ENCODE measurements around the gene GALNTL6.

Gene GALNTL6

DNA sequence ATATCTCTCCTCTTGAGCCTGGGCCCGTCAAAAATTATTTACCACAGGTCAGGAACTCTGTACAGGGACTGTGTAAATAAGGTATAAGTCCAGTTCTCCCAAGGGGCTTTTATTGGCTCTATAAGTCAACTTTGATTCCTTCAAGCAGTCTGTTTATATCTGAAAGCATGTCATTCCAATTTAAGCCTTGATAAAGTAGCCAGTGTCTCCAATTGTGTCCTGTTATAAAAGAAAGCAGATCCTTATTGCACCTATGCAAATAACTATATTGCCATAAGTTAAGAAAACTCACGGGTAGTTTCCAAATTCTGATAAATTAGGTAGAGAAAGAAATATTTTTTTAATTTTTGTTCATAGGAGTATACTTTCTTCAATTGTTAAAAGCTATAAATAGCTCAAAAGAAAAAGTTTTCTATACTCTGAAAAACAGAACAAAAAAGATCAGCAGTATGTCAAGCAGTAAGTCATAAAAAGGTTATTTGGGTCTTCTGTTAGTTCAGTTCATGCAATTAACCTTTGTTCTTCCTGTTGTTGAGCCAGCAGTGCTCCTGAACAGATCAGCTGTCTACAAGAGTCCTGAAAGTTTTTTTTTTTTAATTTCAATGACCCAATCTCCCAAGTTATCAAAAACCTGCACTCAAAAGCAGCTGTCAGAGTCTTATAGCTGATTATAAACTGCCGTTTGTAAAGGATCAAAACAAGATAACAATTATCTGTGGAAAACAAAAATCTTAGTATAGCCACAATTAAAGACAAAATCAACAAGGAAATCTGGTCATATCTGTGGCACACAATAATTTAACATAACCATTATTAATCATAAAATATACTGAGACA is 1177.0 kb downstream of the GALNTL6 start:
- in situ Hi-C loops (cut with MboI; ENCODE audit: low sequenced_read_pairs, unreplicated experiment), result no loop called here
- DNase-seq (ENCODE audit: low spot score), result no peak
- TF ChIP-seq, protein P1, sequence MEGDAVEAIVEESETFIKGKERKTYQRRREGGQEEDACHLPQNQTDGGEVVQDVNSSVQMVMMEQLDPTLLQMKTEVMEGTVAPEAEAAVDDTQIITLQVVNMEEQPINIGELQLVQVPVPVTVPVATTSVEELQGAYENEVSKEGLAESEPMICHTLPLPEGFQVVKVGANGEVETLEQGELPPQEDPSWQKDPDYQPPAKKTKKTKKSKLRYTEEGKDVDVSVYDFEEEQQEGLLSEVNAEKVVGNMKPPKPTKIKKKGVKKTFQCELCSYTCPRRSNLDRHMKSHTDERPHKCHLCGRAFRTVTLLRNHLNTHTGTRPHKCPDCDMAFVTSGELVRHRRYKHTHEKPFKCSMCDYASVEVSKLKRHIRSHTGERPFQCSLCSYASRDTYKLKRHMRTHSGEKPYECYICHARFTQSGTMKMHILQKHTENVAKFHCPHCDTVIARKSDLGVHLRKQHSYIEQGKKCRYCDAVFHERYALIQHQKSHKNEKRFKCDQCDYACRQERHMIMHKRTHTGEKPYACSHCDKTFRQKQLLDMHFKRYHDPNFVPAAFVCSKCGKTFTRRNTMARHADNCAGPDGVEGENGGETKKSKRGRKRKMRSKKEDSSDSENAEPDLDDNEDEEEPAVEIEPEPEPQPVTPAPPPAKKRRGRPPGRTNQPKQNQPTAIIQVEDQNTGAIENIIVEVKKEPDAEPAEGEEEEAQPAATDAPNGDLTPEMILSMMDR (IDR thresholded peaks at IDR 0.05; ENCODE audit: borderline replicate concordance, control extremely low read depth, extremely low read depth, insufficient read depth, missing control alignments), result no peak

DNA sequence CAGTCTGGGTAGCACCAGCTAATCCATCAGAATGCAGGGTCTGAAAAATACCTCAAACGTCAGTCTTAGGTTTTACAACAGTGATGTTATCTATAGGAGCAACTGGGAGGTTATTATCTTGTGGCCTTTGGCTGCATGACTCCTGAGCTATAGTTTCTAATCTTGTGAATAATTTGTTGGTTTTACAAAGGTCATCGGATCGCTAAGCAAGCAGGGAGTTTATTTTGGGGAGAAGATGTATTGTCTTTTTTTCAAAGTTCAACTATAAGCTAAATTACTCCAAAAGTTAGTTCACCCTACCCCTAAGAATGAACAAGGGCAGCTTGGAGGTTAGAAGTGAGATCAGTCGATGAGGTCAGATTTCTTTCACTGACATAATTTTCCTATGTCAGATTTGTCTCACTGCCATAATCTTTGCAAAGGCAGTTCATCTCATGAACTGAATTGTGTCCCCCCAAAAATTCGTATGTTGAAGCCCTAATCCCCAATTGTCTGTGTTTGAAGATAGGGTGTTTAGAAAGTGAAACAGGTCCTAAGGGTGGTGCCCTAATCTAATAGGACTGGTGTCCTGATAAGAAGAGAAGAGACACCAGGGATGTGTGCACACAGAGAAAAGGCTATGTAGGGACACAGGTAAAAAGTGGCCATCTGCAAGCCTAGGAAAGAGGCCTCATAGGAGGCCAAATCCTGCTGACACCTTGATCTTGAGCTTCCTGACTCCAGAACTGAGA is 1179.6 kb downstream of the GALNTL6 start:
- in situ Hi-C loops (cut with MboI; ENCODE audit: low sequenced_read_pairs, unreplicated experiment), result no loop called here
- DNase-seq (ENCODE audit: low spot score), result no peak

DNA sequence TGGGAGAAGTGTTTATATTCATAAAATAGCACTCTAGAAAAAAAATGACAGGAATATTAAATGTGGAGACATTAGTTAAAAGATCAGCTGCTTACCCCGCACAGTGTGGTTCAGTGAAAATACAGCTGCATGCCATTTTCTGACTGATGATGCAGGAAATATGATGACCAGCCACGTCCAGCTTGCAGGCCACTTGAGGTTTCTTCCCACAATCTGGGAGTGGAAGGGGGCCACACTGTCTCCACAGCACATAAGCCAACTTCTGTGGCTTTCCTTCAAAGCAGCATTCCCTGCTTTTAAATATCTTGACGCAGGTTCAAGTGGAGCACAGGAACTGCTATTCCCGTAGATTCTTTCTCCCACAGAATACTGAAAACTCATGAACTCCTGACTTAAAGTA is 1182.0 kb downstream of the GALNTL6 start:
- TF ChIP-seq, protein P1 (IDR thresholded peaks at IDR 0.05; ENCODE audit: borderline replicate concordance, control extremely low read depth, extremely low read depth, insufficient read depth, missing control alignments), result no peak
- in situ Hi-C loops (cut with MboI; ENCODE audit: low sequenced_read_pairs, unreplicated experiment), result no loop called here
- DNase-seq (ENCODE audit: low spot score), result no peak

More for the DNA sequence above, 1179.6 kb downstream of the GALNTL6 start:
- TF ChIP-seq, protein P1 (IDR thresholded peaks at IDR 0.05; ENCODE audit: borderline replicate concordance, control extremely low read depth, extremely low read depth, insufficient read depth, missing control alignments), result no peak

DNA sequence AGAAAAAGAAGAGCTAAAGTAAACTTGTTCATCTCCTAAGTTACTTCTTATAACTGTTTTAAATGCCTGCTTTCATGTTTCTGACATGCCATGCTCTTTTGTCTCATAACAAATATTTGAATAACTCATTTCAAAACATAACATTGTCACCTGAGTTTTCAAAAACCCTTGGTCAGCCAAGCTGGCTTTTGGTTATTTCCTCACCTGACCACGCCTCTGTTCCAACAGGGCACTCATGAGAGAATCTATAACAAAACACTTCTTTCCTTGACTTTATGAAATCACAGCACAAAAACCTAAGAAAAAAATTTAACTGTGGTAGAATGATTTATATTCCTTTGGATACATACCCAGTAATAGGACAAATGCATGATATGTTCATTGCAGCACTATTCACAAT is 1182.5 kb downstream of the GALNTL6 start:
- DNase-seq (ENCODE audit: low spot score), result no peak
- TF ChIP-seq, protein P1 (IDR thresholded peaks at IDR 0.05; ENCODE audit: borderline replicate concordance, control extremely low read depth, extremely low read depth, insufficient read depth, missing control alignments), result no peak
- in situ Hi-C loops (cut with MboI; ENCODE audit: low sequenced_read_pairs, unreplicated experiment), result no loop called here

DNA sequence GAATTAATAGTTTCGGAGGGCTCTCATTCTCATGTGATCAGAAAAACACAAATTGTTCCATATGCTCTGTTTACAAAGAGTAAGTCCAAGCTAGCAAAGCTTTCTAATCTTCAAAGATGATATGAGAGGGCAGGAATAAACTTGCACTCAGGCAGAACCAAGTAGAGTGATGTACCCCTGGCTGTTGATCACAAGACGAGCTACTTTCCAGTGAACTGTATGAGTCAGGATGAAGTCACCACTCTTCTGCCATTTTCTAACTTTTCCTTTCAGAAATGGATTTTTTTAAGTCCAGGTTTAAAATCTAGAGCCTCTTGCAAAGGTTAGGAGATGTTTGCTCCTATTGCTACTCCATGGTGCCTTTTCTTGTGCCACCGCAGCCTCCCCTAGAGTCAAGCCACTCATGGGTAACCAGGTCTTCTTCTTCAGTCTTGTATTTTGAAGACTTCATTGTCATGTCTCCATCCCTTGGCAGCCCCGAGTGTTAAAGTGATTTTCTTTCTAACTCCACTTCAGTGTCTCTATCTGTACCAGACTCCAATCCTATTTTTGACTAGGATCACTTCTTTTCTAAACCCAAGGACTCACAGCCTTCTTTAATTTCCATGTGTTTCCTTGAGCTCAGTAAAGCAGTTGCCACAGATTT is 1183.5 kb downstream of the GALNTL6 start:
- in situ Hi-C loops (cut with MboI; ENCODE audit: low sequenced_read_pairs, unreplicated experiment), result no loop called here
- DNase-seq (ENCODE audit: low spot score), result no peak
- TF ChIP-seq, protein P1 (IDR thresholded peaks at IDR 0.05; ENCODE audit: borderline replicate concordance, control extremely low read depth, extremely low read depth, insufficient read depth, missing control alignments), result no peak

DNA sequence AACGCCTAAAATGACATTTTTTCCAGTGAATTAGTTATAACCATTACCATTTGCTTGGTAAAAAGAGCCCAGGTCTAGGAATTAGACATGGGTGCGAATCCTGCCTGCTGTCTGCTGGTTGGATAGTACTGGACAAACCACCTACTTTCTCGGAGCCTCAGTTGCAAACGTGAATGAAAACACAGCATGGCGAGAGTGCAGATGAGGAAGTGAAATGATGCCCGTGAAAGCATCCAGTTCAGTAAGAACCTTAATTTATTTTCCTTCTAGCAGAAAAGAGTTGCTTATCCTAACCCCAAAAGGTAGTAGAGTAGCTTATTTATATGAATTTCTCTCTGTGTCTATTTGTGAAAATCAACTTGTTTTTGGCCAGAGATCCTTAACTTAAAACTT is 1184.0 kb downstream of the GALNTL6 start:
- in situ Hi-C loops (cut with MboI; ENCODE audit: low sequenced_read_pairs, unreplicated experiment), result no loop called here
- no peak for DNase-seq (ENCODE audit: low spot score)
- TF ChIP-seq, protein P1 (IDR thresholded peaks at IDR 0.05; ENCODE audit: borderline replicate concordance, control extremely low read depth, extremely low read depth, insufficient read depth, missing control alignments), result no peak

Data from GM13976 (cell line).